ENCODE measurements around the gene SCN1B. TPM values are rescaled to one million over a fixed set of nuclear protein-coding genes. Genes with fewer than 3 reads are reported as not detected.

SCN1B gene
- total RNA-seq, 2 experiments from 2014 or later = 1.4 to 2.3 TPM

DNA sequence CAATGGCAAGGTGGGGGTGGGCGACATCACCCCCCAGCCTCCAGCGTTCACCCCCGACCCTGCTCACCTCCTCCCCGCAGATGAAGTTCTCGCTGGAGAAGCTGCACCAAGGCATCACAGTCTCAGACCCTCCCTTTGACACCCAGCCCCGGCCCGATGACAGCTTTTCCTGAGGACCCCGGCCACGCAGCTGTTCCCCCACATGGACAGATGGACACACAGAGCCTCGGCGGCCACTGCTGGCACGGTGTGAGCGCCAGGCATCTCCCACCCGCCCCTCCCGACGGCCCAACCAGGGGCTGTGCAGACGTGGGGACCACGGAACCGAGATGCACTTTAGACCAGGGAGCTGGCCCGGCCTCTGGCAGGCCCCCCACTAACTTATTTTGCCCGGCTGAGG, 4.3 kb upstream of the SCN1B start:
- Histone ChIP-seq H3K36me3 (ENCODE audit: insufficient read depth, low read length) (peaks cover 59% of the 10 kb centered on the region), H3K27me3 (ENCODE audit: control insufficient read depth in 1 of 2, insufficient read depth in 2 of 2, low read length in 2 of 2) (peaks cover 0 to 1% of the 10 kb centered on the region in 2 experiments), H3K4me1 (ENCODE audit: insufficient read depth, low read length) (peaks cover 9% of the 10 kb centered on the region), H3K9me3 (ENCODE audit: control insufficient read depth in 1 of 2, insufficient read depth in 1 of 2, low read length in 2 of 2) (no peaks in the 10 kb centered on the region), H3K4me3 (ENCODE audit: low read length) (no peak overlapping the region), H3K27ac (ENCODE audit: low read depth in 1 of 2, low read length in 2 of 2) (no peak overlapping the region)
- Mint-ChIP-seq H3K27me3 (peaks cover under 1% of the 10 kb centered on the region), H3K27ac (no peak overlapping the region), H3K36me3 (ENCODE audit: low read depth) (peaks cover 70% of the 10 kb centered on the region), H3K4me3 (no peak overlapping the region), H3K9me3 (no peaks in the 10 kb centered on the region), H3K4me1 (ENCODE audit: low read depth) (peaks cover 4% of the 10 kb centered on the region)
- ATAC-seq (ENCODE audit: poor library complexity) (no peak), DNase-seq (no peak)
- TF ChIP-seq, protein P1, sequence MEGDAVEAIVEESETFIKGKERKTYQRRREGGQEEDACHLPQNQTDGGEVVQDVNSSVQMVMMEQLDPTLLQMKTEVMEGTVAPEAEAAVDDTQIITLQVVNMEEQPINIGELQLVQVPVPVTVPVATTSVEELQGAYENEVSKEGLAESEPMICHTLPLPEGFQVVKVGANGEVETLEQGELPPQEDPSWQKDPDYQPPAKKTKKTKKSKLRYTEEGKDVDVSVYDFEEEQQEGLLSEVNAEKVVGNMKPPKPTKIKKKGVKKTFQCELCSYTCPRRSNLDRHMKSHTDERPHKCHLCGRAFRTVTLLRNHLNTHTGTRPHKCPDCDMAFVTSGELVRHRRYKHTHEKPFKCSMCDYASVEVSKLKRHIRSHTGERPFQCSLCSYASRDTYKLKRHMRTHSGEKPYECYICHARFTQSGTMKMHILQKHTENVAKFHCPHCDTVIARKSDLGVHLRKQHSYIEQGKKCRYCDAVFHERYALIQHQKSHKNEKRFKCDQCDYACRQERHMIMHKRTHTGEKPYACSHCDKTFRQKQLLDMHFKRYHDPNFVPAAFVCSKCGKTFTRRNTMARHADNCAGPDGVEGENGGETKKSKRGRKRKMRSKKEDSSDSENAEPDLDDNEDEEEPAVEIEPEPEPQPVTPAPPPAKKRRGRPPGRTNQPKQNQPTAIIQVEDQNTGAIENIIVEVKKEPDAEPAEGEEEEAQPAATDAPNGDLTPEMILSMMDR (IDR thresholded peaks at IDR 0.05) = no peak
- intact Hi-C loops (cut with DNase I, micrococcal nuclease) = no loop called here
- CTCF ChIA-PET = no interaction called here
- POLR2A ChIA-PET = interaction anchor here (0.8 to 3.9 kb wide), 2 partner anchors 11 to 52 kb away, joined by 5 to 35 read pairs; no protein-coding TSS in a partner anchor

DNA sequence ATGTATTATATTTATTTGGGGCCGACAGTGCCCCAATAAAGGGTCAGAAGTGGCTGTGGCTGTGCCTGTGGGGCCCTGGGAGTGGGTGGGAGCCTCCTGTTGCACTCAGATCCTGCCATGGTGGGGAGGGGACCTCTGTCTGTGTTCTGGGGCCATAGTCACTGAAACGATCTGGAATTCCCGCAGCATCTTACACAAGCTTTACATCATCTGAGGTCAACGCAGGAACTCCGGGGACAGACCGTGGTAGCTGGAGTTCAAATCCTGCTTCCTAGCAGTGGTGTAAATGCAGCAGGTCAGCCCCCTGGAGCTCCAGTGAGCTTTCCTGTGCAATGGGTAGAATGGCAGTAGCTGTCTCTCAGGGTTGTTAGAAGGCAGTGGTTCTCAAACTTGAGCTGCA, 3.9 kb upstream of the SCN1B start:
- Histone ChIP-seq H3K4me1 (ENCODE audit: insufficient read depth, low read length) (peaks cover 13% of the 10 kb centered on the region), H3K4me3 (ENCODE audit: low read length) (no peak overlapping the region), H3K27me3 (ENCODE audit: control insufficient read depth in 1 of 2, insufficient read depth in 2 of 2, low read length in 2 of 2) (peaks cover 1 to 6% of the 10 kb centered on the region in 2 experiments), H3K27ac (ENCODE audit: low read depth in 1 of 2, low read length in 2 of 2) (no peak overlapping the region), H3K36me3 (ENCODE audit: insufficient read depth, low read length) (peaks cover 55% of the 10 kb centered on the region), H3K9me3 (ENCODE audit: control insufficient read depth in 1 of 2, insufficient read depth in 1 of 2, low read length in 2 of 2) (no peaks in the 10 kb centered on the region)
- no peaks in the 10 kb centered on the region for H3K9me3 Mint-ChIP-seq
- intact Hi-C loops (cut with DNase I, micrococcal nuclease) = no loop called here
- ChIA-PET POLR2A (interaction anchor here (0.8 to 3.9 kb wide), 3 partner anchors 12 to 53 kb away, joined by 3 to 35 read pairs (median 5); no protein-coding TSS in a partner anchor), CTCF (no interaction called here)
- H3K27ac Mint-ChIP-seq = no peak overlapping the region
- no peak overlapping the region for H3K4me3 Mint-ChIP-seq
- DNase-seq = no peak
- H3K27me3 Mint-ChIP-seq = peaks cover 5% of the 10 kb centered on the region
- peaks cover 66% of the 10 kb centered on the region for H3K36me3 Mint-ChIP-seq (ENCODE audit: low read depth)
- no peak for ATAC-seq (ENCODE audit: poor library complexity)
- H3K4me1 Mint-ChIP-seq (ENCODE audit: low read depth) = peaks cover 8% of the 10 kb centered on the region
- TF ChIP-seq, protein P1 (IDR thresholded peaks at IDR 0.05) = no peak

GRCh38 chr19:35027009-35027408, 3.3 kb upstream of the SCN1B start:
- ATAC-seq (ENCODE audit: poor library complexity) = no peak
- H3K9me3 Mint-ChIP-seq = no peaks in the 10 kb centered on the region
- ChIA-PET POLR2A (interaction anchor here (1.1 to 3.9 kb wide), 4 partner anchors 9 to 64 kb away, joined by 3 to 35 read pairs (median 4); no protein-coding TSS in a partner anchor), CTCF (no interaction called here)
- H3K4me3 Mint-ChIP-seq = no peak overlapping the region
- peaks cover 11% of the 10 kb centered on the region for H3K27me3 Mint-ChIP-seq
- TF ChIP-seq, protein P1 (IDR thresholded peaks at IDR 0.05) = no peak
- peaks cover 63% of the 10 kb centered on the region for H3K36me3 Mint-ChIP-seq (ENCODE audit: low read depth)
- Histone ChIP-seq H3K27ac (ENCODE audit: low read depth in 1 of 2, low read length in 2 of 2) (no peak overlapping the region), H3K4me1 (ENCODE audit: insufficient read depth, low read length) (peaks cover 15% of the 10 kb centered on the region), H3K4me3 (ENCODE audit: low read length) (no peak overlapping the region), H3K36me3 (ENCODE audit: insufficient read depth, low read length) (peaks cover 49% of the 10 kb centered on the region), H3K9me3 (ENCODE audit: control insufficient read depth in 1 of 2, insufficient read depth in 1 of 2, low read length in 2 of 2) (no peaks in the 10 kb centered on the region), H3K27me3 (ENCODE audit: control insufficient read depth in 1 of 2, insufficient read depth in 2 of 2, low read length in 2 of 2) (peaks cover 6 to 12% of the 10 kb centered on the region in 2 experiments)
- no peak for DNase-seq
- intact Hi-C loops (cut with DNase I, micrococcal nuclease) = no loop called here
- peaks cover 11% of the 10 kb centered on the region for H3K4me1 Mint-ChIP-seq (ENCODE audit: low read depth)
- H3K27ac Mint-ChIP-seq = peak overlapping the region; percentile 39
